GM12878 (cell line): ENCODE measurements around the gene TFR2. TPM values are rescaled to one million over a fixed set of nuclear protein-coding genes. Genes with fewer than 3 reads are reported as not detected.

ENCODE experiments used
- ATAC-seq: fragments of 200-7000 bp; cut with Tn5 transposase; 3 replicates; pipeline ENCODE4 v1.9.1; 2020; ENCODE audit warnings: mild to moderate bottlenecking, moderate library complexity
- BruUV-seq: library from RNA; stranded (reverse); fragments of 400-500 nt; replicated peaks from 2 replicates; lab custom pipeline; 2021; lab: Mats Ljungman, UMichigan
- CTCF ChIA-PET: fragments of 300-600 bp; sonication (Branson Sonifier 250); formaldehyde crosslinking; extraction: SDS; loops from one replicate; lab custom pipeline; 2021; ENCODE audit warnings: inconsistent platforms; lab: Yijun Ruan, JAX
- POLR2A ChIA-PET: fragments of 350-600 bp; formaldehyde crosslinking; extraction: SDS; loops from one replicate; lab custom pipeline; 2021; ENCODE audit warnings: inconsistent platforms; lab: Charles Lee
- RAD21 ChIA-PET: fragments of 300-600 bp; sonication (Branson Sonifier 250); formaldehyde crosslinking; loops from one replicate; lab custom pipeline; 2023; ENCODE audit warnings: antibody characterized with exemption; ENCODE audit not compliant: unreplicated experiment; lab: Charles Lee
- SMC1A ChIA-PET: fragments of 300-600 bp; sonication (Branson Sonifier 250); formaldehyde crosslinking; loops from one replicate; lab custom pipeline; 2023; ENCODE audit not compliant: unreplicated experiment, uncharacterized antibody; lab: Charles Lee
- DNase-seq: peaks from one replicate; pipeline ENCODE4 v3.0.0-alpha.2; 2011; ENCODE audit warnings: low read depth, low spot score
- FAIRE-seq: peaks from 3 replicates; lab custom pipeline; 2011; peaks lifted over from hg19 to GRCh38; lab: Jason Lieb, UNC
- H2AFZ ChIP-seq: 2 replicates; pipeline ENCODE4 v1.6.0; 2011; ENCODE audit warnings: low read depth, low read length, control low read depth; ENCODE audit not compliant: control insufficient read depth
- H3K27ac ChIP-seq: 2 replicates; pipeline ENCODE4 v1.5.1; 2011; ENCODE audit warnings: control low read depth; ENCODE audit not compliant: control insufficient read depth, insufficient read depth
- H3K27me3 ChIP-seq, 2 experiments: replicated peaks in 1 of 2; 2 replicates each; pipeline versions ENCODE4 v1.6.0 to v1.6.1; 2011; ENCODE audit warnings: low read length in 1 of 2; ENCODE audit not compliant: control insufficient read depth in 2 of 2, insufficient read depth in 2 of 2
- H3K36me3 ChIP-seq, 2 experiments: 2 replicates each; pipeline ENCODE4 v1.5.1; 2011; ENCODE audit warnings: low read length in 1 of 2; ENCODE audit not compliant: control insufficient read depth in 2 of 2, insufficient read depth in 2 of 2
- H3K4me1 ChIP-seq: 2 replicates; pipeline ENCODE4 v1.6.1; 2011; ENCODE audit warnings: mild to moderate bottlenecking, low read length, moderate library complexity, mixed read lengths; ENCODE audit not compliant: control insufficient read depth, insufficient read depth
- H3K4me2 ChIP-seq: 2 replicates; pipeline ENCODE4 v1.6.0; 2011; ENCODE audit warnings: control low read depth; ENCODE audit not compliant: control insufficient read depth, insufficient read depth
- H3K4me3 ChIP-seq: fragments of 200-600 bp; sonication (generic); 2 replicates; pipeline ENCODE4 v1.5.1; 2016
- H3K79me2 ChIP-seq: 2 replicates; pipeline ENCODE4 v1.6.0; 2011; ENCODE audit warnings: low read length; ENCODE audit not compliant: control insufficient read depth, insufficient read depth
- H3K9ac ChIP-seq: 2 replicates; pipeline ENCODE4 v1.8.0; 2011; ENCODE audit warnings: low read length, control low read depth, mixed read lengths; ENCODE audit not compliant: control insufficient read depth, insufficient read depth
- H3K9me3 ChIP-seq: replicated peaks from 3 replicates; pipeline ENCODE4 v1.5.1; 2011; ENCODE audit warnings: mild to moderate bottlenecking, low read length; ENCODE audit not compliant: control insufficient read depth, insufficient read depth
- H4K20me1 ChIP-seq: 2 replicates; pipeline ENCODE4 v1.6.0; 2011; ENCODE audit not compliant: control insufficient read depth, insufficient read depth
- MXI1 ChIP-seq: fragments of 150-350 bp; IDR thresholded peaks from 2 replicates; pipeline ENCODE4 v1.6.1; 2011; ENCODE audit warnings: low read depth, mild to moderate bottlenecking, inconsistent platforms, low read length, improper control_type of control experiment
- NFXL1 ChIP-seq: fragments of 450-650 bp; IDR thresholded peaks from 2 replicates; pipeline ENCODE4 v1.6.1; 2017; ENCODE audit warnings: antibody characterized with exemption, mild to moderate bottlenecking, borderline replicate concordance
- NR2C2 ChIP-seq: IDR thresholded peaks from 2 replicates; pipeline ENCODE4 v1.6.1; 2011; ENCODE audit warnings: borderline replicate concordance, low read depth; ENCODE audit not compliant: control insufficient read depth, insufficient read length
- POLR2AphosphoS5 ChIP-seq: IDR thresholded peaks from 2 replicates; pipeline ENCODE4 v1.6.1; 2011; ENCODE audit warnings: mild to moderate bottlenecking, low read length, inconsistent platforms
- RB1 ChIP-seq: fragments of 450-650 bp; formaldehyde crosslinking; IDR thresholded peaks from 2 replicates; pipeline ENCODE4 v1.6.1; 2017; ENCODE audit warnings: mild to moderate bottlenecking, borderline replicate concordance
- RCOR1 ChIP-seq: conservative IDR thresholded peaks from 2 replicates; pipeline ENCODE4 v1.6.1; 2012; ENCODE audit warnings: low read depth, low read length, improper control_type of control experiment
- TAF1 ChIP-seq: IDR thresholded peaks from 2 replicates; pipeline ENCODE4 v1.6.1; 2011; ENCODE audit warnings: mild to moderate bottlenecking, low read depth, low read length, borderline replicate concordance
- ZBED1 ChIP-seq: IDR thresholded peaks from 2 replicates; pipeline ENCODE4 v1.6.1; 2016; ENCODE audit warnings: borderline replicate concordance
- ZNF207 ChIP-seq: fragments of 450-650 bp; IDR thresholded peaks from 2 replicates; pipeline ENCODE4 v1.6.1; 2014; ENCODE audit warnings: antibody characterized with exemption, mild to moderate bottlenecking, borderline replicate concordance
- ZZZ3 ChIP-seq: IDR thresholded peaks from 2 replicates; pipeline ENCODE4 v1.6.1; 2011; ENCODE audit warnings: low read depth; ENCODE audit not compliant: control insufficient read depth, insufficient read length
- WGBS: methylation state at CpG from one replicate; pipeline ENCODE4 v1.1.6; 2016; ENCODE audit warnings: low lambda C conversion rate; ENCODE audit not compliant: insufficient replicate concordance, insufficient coverage; ENCODE audit errors: missing lambda C conversion rate; 5-methylcytosine and 5-hydroxymethylcytosine counted together
- in situ Hi-C: fragments of 300-500 bp; cut with MboI; formaldehyde crosslinking; loops from 9 replicates; pipeline ENCODE4 v1.14.3; 2018; ENCODE audit warnings: mixed read lengths
- intact Hi-C: fragments of 100-400 bp; cut with micrococcal nuclease; formaldehyde crosslinking; loops from one replicate; pipeline ENCODE4 v1.14.2; 2022; ENCODE audit not compliant: unreplicated experiment
- polyA plus RNA-seq, 11 experiments: library from polyadenylated mRNA; depleted of rRNA in 4 of 11; unstranded in 6 of 11; stranded (reverse) in 5 of 11; fragments of >200 nt; fragmentation: Nextera tagmentation in 4 of 11; fragmentation: Illumina TruSeq in 1 of 11; extraction: Ambion mirVana in 4 of 11; extraction: Trizol in 1 of 11; gene quantifications; 1 replicate in 1 of 11; 2 replicates in 10 of 11; pipeline versions ENCODE4 v1.2.1 to v1.2.3, GENCODE V29; 2011 to 2016; ENCODE audit warnings: inconsistent platforms in 2 of 11, missing spikeins in 2 of 11, low read depth in 1 of 11
- total RNA-seq, 4 experiments: library from RNA; depleted of rRNA in 3 of 4; stranded (reverse); fragments of >200 nt in 3 of 4; fragmentation: Illumina TruSeq in 1 of 4; extraction: Trizol in 1 of 4; gene quantifications; 2 replicates each; pipeline versions ENCODE4 v1.2.1 to v1.2.3, GENCODE V29; 2013 to 2021
- TF ChIP-seq, protein P1 (sequence below): fragments of 450-650 bp; IDR thresholded peaks from 2 replicates; pipeline ENCODE4 v1.6.1; 2018; ENCODE audit warnings: borderline replicate concordance, mild to moderate bottlenecking; ENCODE audit not compliant: partially characterized antibody
- TF ChIP-seq, protein P2 (sequence below): IDR thresholded peaks from 2 replicates; pipeline ENCODE4 v1.6.1; 2011; ENCODE audit warnings: low read depth, mild to moderate bottlenecking, low read length, moderate library complexity, borderline replicate concordance; ENCODE audit errors: extremely low read depth
- TF ChIP-seq, protein P3 (sequence below): IDR thresholded peaks from 2 replicates; pipeline ENCODE4 v1.6.1; 2011; ENCODE audit warnings: borderline replicate concordance, low read depth, mild to moderate bottlenecking, moderate library complexity, low read length; ENCODE audit not compliant: insufficient read depth, poor library complexity, severe bottlenecking

The TFR2 gene
- total and polyA plus RNA-seq, 10 of the 15 experiments (the other 5 are each of a cell fraction or from before 2014, with no cell fraction given): 0.30 to 7.2 (median 1.8) TPM

DNA sequence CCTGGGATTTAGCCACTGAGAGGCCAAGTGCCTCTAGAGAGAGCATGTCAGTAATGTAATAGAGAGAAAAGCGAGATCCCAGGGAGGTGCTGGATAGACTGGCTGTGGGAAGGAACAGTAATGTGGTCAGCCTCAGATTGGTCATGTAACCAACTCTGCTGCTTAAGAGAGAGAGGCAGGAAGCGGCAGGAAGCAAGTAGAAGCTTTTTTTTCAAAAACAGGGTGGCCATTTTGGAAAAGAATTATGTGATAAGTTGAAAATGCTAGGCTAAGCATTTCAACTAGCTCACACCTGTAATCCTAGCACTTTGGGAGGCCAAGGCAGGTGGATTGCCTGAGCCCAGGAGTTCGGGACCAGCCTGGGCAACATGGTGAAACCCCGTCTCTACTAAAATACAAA is 42.9 kb downstream of the TFR2 start:
- no peak for DNase-seq
- Histone ChIP-seq H3K4me2 (no peak overlapping the region), H3K36me3 (no peaks in the 10 kb centered on the region), H4K20me1 (no peaks in the 10 kb centered on the region), H3K27me3 (peaks cover 0 to 2% of the 10 kb centered on the region in 2 experiments; a peak in 1 of 4 replicates), H3K9ac (no peak overlapping the region), H3K27ac (no peak overlapping the region), H3K4me3 (no peak overlapping the region), H3K4me1 (no peaks in the 10 kb centered on the region), H2AFZ (no peak overlapping the region), H3K9me3 (no peaks in the 10 kb centered on the region), H3K79me2 (no peaks in the 10 kb centered on the region)
- POLR2A ChIA-PET: interaction anchor here (0.6 to 1.1 kb wide), 2 partner anchors 15 to 447 kb away, joined by 3 read pairs; no protein-coding TSS in a partner anchor
- no peak for ATAC-seq
- in situ Hi-C loops (no loop called here), intact Hi-C loops (no loop called here)
- CTCF ChIA-PET: interaction anchor here (3.4 kb wide), 1 partner anchor 10 kb away, joined by 9 read pairs; no protein-coding TSS in a partner anchor
- 32% methylated on average over 4 of the region's 4 CpGs for WGBS
- RAD21 ChIA-PET: no interaction called here
- FAIRE-seq: no peak
- TF ChIP-seq RB1 (no peak), ZNF207 (no peak), TAF1 (no peak), NR2C2 (no peak), ZZZ3 (no peak), POLR2AphosphoS5 (no peak), RCOR1 (no peak), ZBED1 (no peak), MXI1 (no peak), NFXL1 (no peak)
- TF ChIP-seq, protein P1, sequence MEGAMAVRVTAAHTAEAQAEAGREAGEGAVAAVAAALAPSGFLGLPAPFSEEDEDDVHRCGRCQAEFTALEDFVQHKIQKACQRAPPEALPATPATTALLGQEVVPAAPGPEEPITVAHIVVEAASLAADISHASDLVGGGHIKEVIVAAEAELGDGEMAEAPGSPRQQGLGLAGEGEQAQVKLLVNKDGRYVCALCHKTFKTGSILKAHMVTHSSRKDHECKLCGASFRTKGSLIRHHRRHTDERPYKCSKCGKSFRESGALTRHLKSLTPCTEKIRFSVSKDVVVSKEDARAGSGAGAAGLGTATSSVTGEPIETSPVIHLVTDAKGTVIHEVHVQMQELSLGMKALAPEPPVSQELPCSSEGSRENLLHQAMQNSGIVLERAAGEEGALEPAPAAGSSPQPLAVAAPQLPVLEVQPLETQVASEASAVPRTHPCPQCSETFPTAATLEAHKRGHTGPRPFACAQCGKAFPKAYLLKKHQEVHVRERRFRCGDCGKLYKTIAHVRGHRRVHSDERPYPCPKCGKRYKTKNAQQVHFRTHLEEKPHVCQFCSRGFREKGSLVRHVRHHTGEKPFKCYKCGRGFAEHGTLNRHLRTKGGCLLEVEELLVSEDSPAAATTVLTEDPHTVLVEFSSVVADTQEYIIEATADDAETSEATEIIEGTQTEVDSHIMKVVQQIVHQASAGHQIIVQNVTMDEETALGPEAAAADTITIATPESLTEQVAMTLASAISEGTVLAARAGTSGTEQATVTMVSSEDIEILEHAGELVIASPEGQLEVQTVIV: no peak
- TF ChIP-seq, protein P2, sequence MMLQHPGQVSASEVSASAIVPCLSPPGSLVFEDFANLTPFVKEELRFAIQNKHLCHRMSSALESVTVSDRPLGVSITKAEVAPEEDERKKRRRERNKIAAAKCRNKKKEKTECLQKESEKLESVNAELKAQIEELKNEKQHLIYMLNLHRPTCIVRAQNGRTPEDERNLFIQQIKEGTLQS: no peak
- TF ChIP-seq, protein P3, sequence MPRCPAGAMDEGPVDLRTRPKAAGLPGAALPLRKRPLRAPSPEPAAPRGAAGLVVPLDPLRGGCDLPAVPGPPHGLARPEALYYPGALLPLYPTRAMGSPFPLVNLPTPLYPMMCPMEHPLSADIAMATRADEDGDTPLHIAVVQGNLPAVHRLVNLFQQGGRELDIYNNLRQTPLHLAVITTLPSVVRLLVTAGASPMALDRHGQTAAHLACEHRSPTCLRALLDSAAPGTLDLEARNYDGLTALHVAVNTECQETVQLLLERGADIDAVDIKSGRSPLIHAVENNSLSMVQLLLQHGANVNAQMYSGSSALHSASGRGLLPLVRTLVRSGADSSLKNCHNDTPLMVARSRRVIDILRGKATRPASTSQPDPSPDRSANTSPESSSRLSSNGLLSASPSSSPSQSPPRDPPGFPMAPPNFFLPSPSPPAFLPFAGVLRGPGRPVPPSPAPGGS: no peak
- TF ChIP-seq, all 136 proteins: peak for 0
- SMC1A ChIA-PET: interaction anchor here (0.7 to 2.5 kb wide), 3 partner anchors 10 to 12 kb away, joined by 3 to 7 read pairs (median 4); partner anchors contain the start of genes FBXO24 and LRCH4
- no TSS peak for BruUV-seq
